ENCODE data around the gene PAX5.

The PAX5 gene

GRCh38 chr9:36945999-36946398 is 88.1 kb downstream of the PAX5 start:
- DNase-seq (no peak), ATAC-seq (ENCODE audit: insufficient read depth, low read depth) (no peak)
- no peaks in the 10 kb centered on the region for H3K36me3 ChIP-seq (ENCODE audit: insufficient read depth, low read length)
- no peaks in the 10 kb centered on the region for H3K9me3 ChIP-seq (ENCODE audit: insufficient read depth, low read length, severe bottlenecking)
- H3K79me2 ChIP-seq (ENCODE audit: insufficient read depth, low read length): no peaks in the 10 kb centered on the region
- no peak overlapping the region for H3K9ac ChIP-seq (ENCODE audit: low read depth, low read length)
- H3K27ac ChIP-seq (ENCODE audit: low read length): no peak overlapping the region
- H3K4me3 ChIP-seq (ENCODE audit: low read depth in 1 of 2, low read length in 2 of 2): no peak overlapping the region
- H3K4me2 ChIP-seq (ENCODE audit: insufficient read depth, low read length): no peak overlapping the region
- TF ChIP-seq EZH2 (IDR thresholded peaks at IDR 0.05; ENCODE audit: borderline replicate concordance, low read depth, low read length, severe bottlenecking) (no peak), CTCF (IDR thresholded peaks at IDR 0.05; ENCODE audit: borderline replicate concordance, extremely low read depth, low read length, poor library complexity, severe bottlenecking) (no peak)
- no peaks in the 10 kb centered on the region for H4K20me1 ChIP-seq (ENCODE audit: insufficient read depth, low read length)
- peaks cover 18% of the 10 kb centered on the region for H3K27me3 ChIP-seq (ENCODE audit: insufficient read depth, low read length, poor library complexity)
- no peaks in the 10 kb centered on the region for H3K4me1 ChIP-seq (ENCODE audit: insufficient read depth, low read length)
- no peak overlapping the region for H2AFZ ChIP-seq (ENCODE audit: low read depth, low read length)

DNA sequence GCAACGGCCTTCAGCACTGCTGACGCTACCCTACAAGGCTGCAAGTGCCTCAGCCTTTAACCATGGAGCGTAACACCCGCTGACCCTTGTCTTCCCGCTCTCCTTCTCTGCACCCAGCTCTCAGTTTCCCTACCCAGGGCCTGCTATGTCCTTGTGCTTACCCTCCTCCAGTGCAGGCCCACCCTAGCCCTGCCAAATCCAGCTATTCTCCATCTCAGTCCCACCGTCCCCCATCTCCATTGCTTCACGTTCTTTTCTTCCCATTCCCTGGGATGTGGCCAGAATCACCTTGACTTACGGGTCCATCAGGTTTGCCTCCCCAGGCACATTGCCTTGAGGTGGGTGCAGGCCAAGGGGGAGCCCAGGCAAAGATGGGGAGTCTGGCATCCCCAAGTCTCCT is 91.2 kb downstream of the PAX5 start:
- Histone ChIP-seq H3K27me3 (ENCODE audit: insufficient read depth, low read length, poor library complexity) (peaks cover 2% of the 10 kb centered on the region), H3K4me3 (ENCODE audit: low read depth in 1 of 2, low read length in 2 of 2) (no peak overlapping the region), H4K20me1 (ENCODE audit: insufficient read depth, low read length) (no peaks in the 10 kb centered on the region), H3K9me3 (ENCODE audit: insufficient read depth, low read length, severe bottlenecking) (no peaks in the 10 kb centered on the region), H3K27ac (ENCODE audit: low read length) (no peak overlapping the region), H2AFZ (ENCODE audit: low read depth, low read length) (no peak overlapping the region), H3K4me2 (ENCODE audit: insufficient read depth, low read length) (no peak overlapping the region), H3K79me2 (ENCODE audit: insufficient read depth, low read length) (no peaks in the 10 kb centered on the region), H3K4me1 (ENCODE audit: insufficient read depth, low read length) (no peaks in the 10 kb centered on the region), H3K36me3 (ENCODE audit: insufficient read depth, low read length) (no peaks in the 10 kb centered on the region), H3K9ac (ENCODE audit: low read depth, low read length) (no peak overlapping the region)
- ATAC-seq (ENCODE audit: insufficient read depth, low read depth): no peak
- no peak for DNase-seq
- TF ChIP-seq EZH2 (IDR thresholded peaks at IDR 0.05; ENCODE audit: borderline replicate concordance, low read depth, low read length, severe bottlenecking) (no peak), CTCF (IDR thresholded peaks at IDR 0.05; ENCODE audit: borderline replicate concordance, extremely low read depth, low read length, poor library complexity, severe bottlenecking) (no peak)

DNA sequence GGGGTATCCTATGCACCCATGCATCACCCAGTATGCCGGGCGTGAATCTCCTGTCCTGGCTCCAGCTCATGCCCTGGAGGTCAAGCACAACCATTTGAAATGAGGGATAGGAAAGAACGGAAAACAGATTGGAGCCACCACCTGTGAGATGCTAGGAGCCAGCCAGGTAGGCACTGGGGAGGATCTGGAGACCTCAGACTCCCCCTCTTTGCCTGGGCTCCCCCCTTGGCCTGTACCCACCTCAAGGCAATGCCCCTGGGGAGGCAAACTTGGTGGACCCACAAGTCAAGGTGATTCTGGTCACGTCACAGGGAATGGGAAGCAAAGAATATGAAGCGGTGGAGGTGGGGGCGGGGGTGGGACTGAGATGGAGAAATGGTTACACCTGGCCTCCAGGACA is 92.6 kb downstream of the PAX5 start:
- no peak for DNase-seq
- Histone ChIP-seq H3K9me3 (ENCODE audit: insufficient read depth, low read length, severe bottlenecking) (no peaks in the 10 kb centered on the region), H3K27ac (ENCODE audit: low read length) (no peak overlapping the region), H3K36me3 (ENCODE audit: insufficient read depth, low read length) (no peaks in the 10 kb centered on the region), H3K4me1 (ENCODE audit: insufficient read depth, low read length) (no peaks in the 10 kb centered on the region), H3K4me2 (ENCODE audit: insufficient read depth, low read length) (no peak overlapping the region), H4K20me1 (ENCODE audit: insufficient read depth, low read length) (no peaks in the 10 kb centered on the region), H3K9ac (ENCODE audit: low read depth, low read length) (no peak overlapping the region), H3K27me3 (ENCODE audit: insufficient read depth, low read length, poor library complexity) (peaks cover 4% of the 10 kb centered on the region), H2AFZ (ENCODE audit: low read depth, low read length) (no peak overlapping the region), H3K79me2 (ENCODE audit: insufficient read depth, low read length) (no peaks in the 10 kb centered on the region), H3K4me3 (ENCODE audit: low read depth in 1 of 2, low read length in 2 of 2) (no peak overlapping the region)
- ATAC-seq (ENCODE audit: insufficient read depth, low read depth): no peak
- no peak for TF ChIP-seq CTCF (IDR thresholded peaks at IDR 0.05; ENCODE audit: borderline replicate concordance, extremely low read depth, low read length, poor library complexity, severe bottlenecking)
- TF ChIP-seq EZH2 (IDR thresholded peaks at IDR 0.05; ENCODE audit: borderline replicate concordance, low read depth, low read length, severe bottlenecking): no peak

DNA sequence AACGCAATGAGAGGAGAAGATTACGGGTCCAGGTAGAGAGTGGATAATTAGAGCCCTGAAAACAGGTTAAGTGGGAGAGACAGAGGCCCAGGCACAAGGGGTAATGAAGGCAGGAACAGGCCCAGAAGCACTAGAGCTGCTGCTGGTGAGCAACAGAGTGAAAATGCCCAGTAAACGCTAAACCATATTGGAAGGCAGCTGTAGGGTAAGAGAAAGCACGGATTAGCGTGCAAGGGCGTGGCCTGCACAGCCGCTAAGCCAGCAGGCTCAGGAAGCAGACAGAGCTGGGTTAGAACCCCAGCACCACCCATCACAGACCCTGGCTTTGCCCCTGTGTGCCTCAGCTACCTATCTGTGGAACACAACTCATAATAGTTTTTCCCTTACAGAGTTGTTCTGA is 93.2 kb downstream of the PAX5 start:
- Histone ChIP-seq H2AFZ (ENCODE audit: low read depth, low read length) (no peak overlapping the region), H3K27me3 (ENCODE audit: insufficient read depth, low read length, poor library complexity) (peaks cover 4% of the 10 kb centered on the region), H4K20me1 (ENCODE audit: insufficient read depth, low read length) (no peaks in the 10 kb centered on the region), H3K4me2 (ENCODE audit: insufficient read depth, low read length) (no peak overlapping the region), H3K4me3 (ENCODE audit: low read depth in 1 of 2, low read length in 2 of 2) (no peak overlapping the region), H3K27ac (ENCODE audit: low read length) (no peak overlapping the region), H3K9ac (ENCODE audit: low read depth, low read length) (no peak overlapping the region), H3K9me3 (ENCODE audit: insufficient read depth, low read length, severe bottlenecking) (no peaks in the 10 kb centered on the region), H3K79me2 (ENCODE audit: insufficient read depth, low read length) (no peaks in the 10 kb centered on the region), H3K36me3 (ENCODE audit: insufficient read depth, low read length) (no peaks in the 10 kb centered on the region), H3K4me1 (ENCODE audit: insufficient read depth, low read length) (no peaks in the 10 kb centered on the region)
- ATAC-seq (ENCODE audit: insufficient read depth, low read depth): no peak
- DNase-seq: no peak
- TF ChIP-seq CTCF (IDR thresholded peaks at IDR 0.05; ENCODE audit: borderline replicate concordance, extremely low read depth, low read length, poor library complexity, severe bottlenecking): no peak
